ENCODE measurements around the gene HDAC9. TPM values are rescaled to one million over a fixed set of nuclear protein-coding genes. Genes with fewer than 3 reads are reported as not detected.
A peak's percentile ranks its signal among the peaks of the same experiment; 100 is the strongest.

HDAC9 gene
- total RNA-seq, 1 experiment from 2014 or later = 7.7 TPM

GRCh38 chr7:18762189-18762588, 266.6 kb downstream of the HDAC9 start:
- Histone ChIP-seq H3K18ac (ENCODE audit: insufficient read length, low read depth, low read length) (no peak overlapping the region), H2AK5ac (ENCODE audit: insufficient read length, low read length) (no peak overlapping the region), H2BK12ac (ENCODE audit: insufficient read length, low read depth, low read length) (no peak overlapping the region), H3K23me2 (ENCODE audit: insufficient read length, low read depth, low read length, poor library complexity, severe bottlenecking) (no peaks in the 10 kb centered on the region), H3K27ac (ENCODE audit: insufficient read length, low read depth, low read length) (no peak overlapping the region), H3K14ac (ENCODE audit: insufficient read depth, low read length) (no peak overlapping the region), H3K9ac (ENCODE audit: extremely low read depth, insufficient read length, low read length) (no peak overlapping the region), H3K27me3 (ENCODE audit: insufficient read depth, low read length) (no peaks in the 10 kb centered on the region), H4K20me1 (ENCODE audit: control insufficient read depth, insufficient read depth, insufficient read length) (no peaks in the 10 kb centered on the region), H3K79me2 (ENCODE audit: insufficient read depth, low read length) (no peaks in the 10 kb centered on the region), H3K4me1 (ENCODE audit: insufficient read depth, low read length) (no peaks in the 10 kb centered on the region), H2BK15ac (ENCODE audit: low read depth, low read length) (no peak overlapping the region), H3K9me3 (ENCODE audit: control insufficient read depth, low read depth, low read length) (no peaks in the 10 kb centered on the region), H3K79me1 (ENCODE audit: insufficient read depth, low read depth, low read length, poor library complexity, severe bottlenecking) (no peaks in the 10 kb centered on the region), H4K8ac (replicated peaks; ENCODE audit: insufficient read length, low read depth, low read length) (no peak overlapping the region), H2BK120ac (ENCODE audit: low read depth, low read length, poor library complexity, severe bottlenecking) (no peak overlapping the region), H3K4me2 (ENCODE audit: insufficient read depth, insufficient read length, low read length) (no peak overlapping the region), H4K5ac (ENCODE audit: insufficient read length, low read depth, low read length) (no peak overlapping the region), H3K56ac (ENCODE audit: insufficient read length, low read depth, low read length) (no peak overlapping the region), H2BK20ac (ENCODE audit: low read depth, low read length, poor library complexity, severe bottlenecking) (no peak overlapping the region), H3T11ph (ENCODE audit: low read length) (no peak overlapping the region), H2AFZ (ENCODE audit: low read length) (no peak overlapping the region), H3K4ac (ENCODE audit: low read depth, low read length) (no peak overlapping the region), H2BK5ac (ENCODE audit: insufficient read length, low read length) (no peak overlapping the region), H4K91ac (ENCODE audit: insufficient read length, low read depth, low read length) (no peak overlapping the region), H3K23ac (ENCODE audit: insufficient read length, low read depth, low read length) (no peak overlapping the region)
- H3K27me3 Mint-ChIP-seq (ENCODE audit: low read depth) = no peaks in the 10 kb centered on the region
- H3K4me1 Mint-ChIP-seq = peaks cover 10 to 12% of the 10 kb centered on the region in 2 experiments
- TF ChIP-seq CTCF (conservative IDR thresholded peaks at IDR 0.05) = no peak
- H3K4me3 Mint-ChIP-seq = no peak overlapping the region
- WGBS (ENCODE audit: extremely low coverage, insufficient read length, low lambda C conversion rate) = no CpG with 5 or more reads among the region's 3 CpGs
- no peak for DNase-seq
- no peaks in the 10 kb centered on the region for H3K36me3 Mint-ChIP-seq (ENCODE audit: insufficient read depth in 1 of 3, low read depth in 3 of 3)
- peak overlapping the region; percentile 22 to 71 (median 70); a peak in 3 of 7 replicates for H3K27ac Mint-ChIP-seq
- H3K9me3 Mint-ChIP-seq = no peaks in the 10 kb centered on the region

Data from H9 (cell line).